Hindlimb muscle (tissue), 1 donor: ENCODE results near the gene CSNK1G1. TPM values are rescaled to one million over a fixed set of nuclear protein-coding genes. Genes with fewer than 3 reads are reported as not detected.
"Not testable (repeated sequence)": the region's sequence is repeated elsewhere in the genome, so short reads cannot be mapped to it uniquely, and the experiment has no call there.

ENCODE experiments used
- DNase-seq: peaks from one replicate; pipeline ENCODE4 v3.0.0-alpha.2; 2013
- polyA plus RNA-seq: library from polyadenylated mRNA; unstranded; fragments of 120-200 nt; gene quantifications from one replicate; pipeline ENCODE4 v1.2.1, GENCODE V29; 2013; ENCODE audit not compliant: insufficient read length

CSNK1G1 gene
- polyA plus RNA-seq, 1 donor, result 10.9 TPM

DNA sequence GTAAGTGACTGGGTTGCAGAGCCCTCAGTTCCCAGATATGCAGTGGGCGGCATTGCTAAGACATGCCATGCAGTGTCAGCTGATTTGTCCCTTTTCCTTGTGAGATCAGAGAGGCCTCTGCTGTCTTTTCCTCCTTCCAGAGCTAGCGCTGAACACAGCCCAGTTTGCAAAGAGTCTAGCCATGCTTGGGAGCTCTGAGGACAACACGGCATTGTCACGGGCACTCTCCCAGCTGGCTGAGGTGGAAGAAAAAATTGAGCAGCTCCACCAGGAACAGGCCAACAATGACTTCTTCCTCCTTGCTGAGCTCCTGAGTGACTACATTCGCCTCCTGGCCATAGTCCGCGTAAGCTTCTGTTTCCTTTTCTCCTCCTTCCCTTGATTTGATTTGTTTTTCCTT is 224.4 kb downstream of the CSNK1G1 start:
- DNase-seq, result no peak

DNA sequence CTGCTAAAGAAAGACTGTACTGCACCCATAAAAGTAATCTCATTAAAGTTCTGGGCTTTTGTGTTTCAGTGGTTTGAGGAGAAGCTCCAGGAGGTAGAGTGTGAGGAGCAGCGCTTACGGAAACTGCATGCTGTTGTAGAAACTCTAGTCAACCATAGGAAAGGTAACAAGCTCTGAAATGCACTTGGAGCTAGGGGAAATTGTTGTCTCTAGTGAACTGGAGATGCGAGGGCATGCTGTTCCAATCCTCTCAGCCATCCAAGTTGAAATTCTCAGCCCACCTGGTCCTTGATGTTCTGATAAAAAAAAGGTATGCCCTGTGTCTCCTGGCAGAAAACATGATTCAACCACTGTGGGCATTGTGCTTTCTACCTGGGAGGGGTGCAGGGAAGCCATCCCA is 225.8 kb downstream of the CSNK1G1 start:
- DNase-seq, result no peak

DNA sequence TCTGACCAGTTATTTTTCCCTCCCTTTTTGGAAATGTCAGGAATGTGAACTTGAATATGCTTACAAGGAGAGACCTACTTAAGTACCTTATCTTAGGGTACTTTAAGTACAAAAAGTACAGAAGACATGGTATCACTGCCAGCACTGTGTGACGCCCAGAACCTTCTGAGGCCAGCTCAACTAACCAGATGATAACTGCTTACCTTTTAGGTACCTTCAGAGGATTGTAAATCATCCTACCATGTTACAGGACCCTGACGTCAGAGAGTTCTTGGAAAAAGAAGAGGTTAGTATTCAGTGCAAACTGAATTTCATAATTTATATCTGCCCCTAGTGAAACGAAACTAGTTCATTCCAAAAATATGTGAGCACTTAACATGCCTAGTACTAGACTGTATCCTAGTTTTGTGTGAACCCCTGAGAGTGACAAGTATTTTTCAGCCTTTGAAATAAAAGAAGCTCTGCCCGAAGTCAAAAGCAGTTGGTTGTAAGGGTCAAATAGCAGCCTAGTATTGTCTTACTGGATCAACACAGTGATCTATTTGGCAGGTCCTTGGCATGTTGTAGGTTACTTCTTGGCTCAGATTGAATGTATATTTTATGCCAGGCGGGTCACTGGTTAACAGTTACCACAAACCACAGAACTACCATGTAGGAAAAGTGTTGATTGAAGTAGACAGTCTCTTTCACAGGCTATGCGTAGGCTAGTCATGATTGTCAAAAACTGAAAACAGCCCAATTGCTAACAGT is 228.3 kb downstream of the CSNK1G1 start:
- no peak for DNase-seq

DNA sequence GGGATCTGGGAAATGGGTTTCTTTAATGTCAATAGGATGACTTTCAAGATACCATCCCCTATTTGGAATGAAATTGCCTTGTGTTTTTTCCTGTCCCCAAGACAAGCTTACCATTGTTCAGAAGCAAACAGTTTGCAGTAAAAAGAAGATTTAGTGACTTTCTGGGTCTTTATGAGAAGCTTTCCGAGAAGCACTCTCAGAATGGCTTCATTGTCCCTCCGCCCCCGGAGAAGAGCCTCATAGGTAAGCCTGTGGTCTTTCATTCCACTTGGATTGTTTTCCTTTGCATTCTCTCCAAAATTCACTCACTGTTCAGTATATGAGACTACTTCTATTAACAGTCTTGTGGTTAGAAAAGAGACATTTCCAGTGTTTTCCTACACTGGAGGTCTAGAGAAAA is 230.0 kb downstream of the CSNK1G1 start:
- no peak for DNase-seq

DNA sequence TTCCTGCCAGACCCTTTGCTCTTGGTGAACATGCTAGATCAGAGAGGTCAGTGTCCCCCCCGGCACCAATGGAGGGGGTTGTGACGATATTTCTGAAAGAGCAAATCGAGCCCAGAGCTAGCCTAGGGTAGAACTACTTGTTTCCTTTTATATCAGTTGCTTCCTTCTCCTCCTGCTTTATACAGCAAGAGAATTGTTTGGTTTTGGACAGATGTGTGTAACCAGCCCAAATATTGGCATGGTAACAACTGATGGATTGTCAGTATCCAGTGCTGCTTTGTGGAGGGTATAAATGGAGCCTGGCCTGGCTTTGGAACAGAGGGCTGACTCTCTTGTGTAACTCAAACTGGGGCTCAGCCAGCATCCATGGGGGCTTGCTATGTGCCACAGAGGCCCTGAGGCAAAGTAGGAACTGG is 233.0 kb downstream of the CSNK1G1 start:
- DNase-seq, result no peak

GRCh38 chr15:64122444-64122843 is 233.5 kb downstream of the CSNK1G1 start:
- no peak for DNase-seq

DNA sequence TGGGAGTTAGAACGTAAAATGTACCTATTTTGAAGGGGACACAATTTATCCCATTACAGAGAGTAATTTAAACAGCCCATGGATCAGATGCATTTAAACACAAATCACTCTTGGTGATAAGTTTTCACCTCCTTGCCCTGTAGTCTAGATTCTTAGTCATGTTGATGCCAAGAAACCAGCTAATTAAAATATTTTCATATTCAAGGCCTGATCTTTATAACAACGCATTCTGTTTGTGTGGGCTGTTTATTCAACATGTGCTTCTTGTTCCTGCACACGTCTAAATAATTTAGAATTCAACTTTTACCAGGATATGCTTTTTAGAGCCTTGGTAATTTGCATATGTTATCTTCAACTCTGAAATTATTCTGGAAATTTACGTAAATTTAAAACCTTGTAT is 234.4 kb downstream of the CSNK1G1 start:
- no peak for DNase-seq

GRCh38 chr15:64120322-64120721 is 235.7 kb downstream of the CSNK1G1 start:
- DNase-seq, result not testable (repeated sequence)

GRCh38 chr15:64117759-64118487 is 238.1 kb downstream of the CSNK1G1 start:
- no peak for DNase-seq

Other genes starting within 250 kb of the CSNK1G1 start
- gene SNX22, start 204.4 kb downstream of the CSNK1G1 start, polyA plus RNA-seq, result 0.97 TPM
- gene PPIB, start 193.2 kb downstream of the CSNK1G1 start, polyA plus RNA-seq, result 244 TPM
- gene PCLAF, start 25.3 kb upstream of the CSNK1G1 start, polyA plus RNA-seq, result 25.9 TPM
- 28.6 TPM for gene TRIP4, start 31.7 kb upstream of the CSNK1G1 start, polyA plus RNA-seq
- gene ZNF609, start 104.4 kb upstream of the CSNK1G1 start, polyA plus RNA-seq, result 16.5 TPM